CD4-positive, alpha-beta T cell treated with Interleukin-12 subunit alpha and Interleukin-12 subunit beta, for 1 hour (primary cell): ENCODE data around the gene ADAD2.

Experiments
- DNase-seq: peaks from one replicate; pipeline ENCODE4 v3.0.0-alpha.2; 2020

ADAD2 gene

GRCh38 chr16:84190731-84191388 lies at the start of gene ADAD2:
ADAD2 (plus strand) TSS chr16:84191157; CDS start chr16:84191231, 74 bp downstream.
- no peak for DNase-seq

- no peak for DNase-seq
Measured at GRCh38 chr16:84143081-84143480, 47.9 kb upstream of the ADAD2 start.

DNA sequence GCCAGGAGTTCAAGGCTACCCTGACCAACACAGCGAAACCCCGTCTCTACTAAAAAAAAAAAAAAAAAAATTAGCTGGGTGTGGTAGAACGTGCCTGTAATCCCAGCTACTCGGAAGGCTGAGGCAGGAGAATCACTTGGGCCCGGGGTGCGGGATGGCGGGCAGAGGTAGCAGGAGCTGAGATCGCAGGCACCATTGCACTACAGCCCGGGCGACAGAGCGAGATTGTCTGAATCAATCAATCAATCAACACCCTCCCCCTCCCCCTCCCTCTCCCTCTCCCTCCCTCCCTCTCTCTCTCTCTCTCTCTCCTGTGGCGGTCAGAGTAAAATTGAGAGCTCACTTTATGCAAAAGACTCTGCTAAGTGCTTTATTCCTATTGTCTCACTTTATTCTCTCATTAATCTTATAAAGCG lies 47.2 kb upstream of the ADAD2 start:
- peak; percentile 2 for DNase-seq

DNA sequence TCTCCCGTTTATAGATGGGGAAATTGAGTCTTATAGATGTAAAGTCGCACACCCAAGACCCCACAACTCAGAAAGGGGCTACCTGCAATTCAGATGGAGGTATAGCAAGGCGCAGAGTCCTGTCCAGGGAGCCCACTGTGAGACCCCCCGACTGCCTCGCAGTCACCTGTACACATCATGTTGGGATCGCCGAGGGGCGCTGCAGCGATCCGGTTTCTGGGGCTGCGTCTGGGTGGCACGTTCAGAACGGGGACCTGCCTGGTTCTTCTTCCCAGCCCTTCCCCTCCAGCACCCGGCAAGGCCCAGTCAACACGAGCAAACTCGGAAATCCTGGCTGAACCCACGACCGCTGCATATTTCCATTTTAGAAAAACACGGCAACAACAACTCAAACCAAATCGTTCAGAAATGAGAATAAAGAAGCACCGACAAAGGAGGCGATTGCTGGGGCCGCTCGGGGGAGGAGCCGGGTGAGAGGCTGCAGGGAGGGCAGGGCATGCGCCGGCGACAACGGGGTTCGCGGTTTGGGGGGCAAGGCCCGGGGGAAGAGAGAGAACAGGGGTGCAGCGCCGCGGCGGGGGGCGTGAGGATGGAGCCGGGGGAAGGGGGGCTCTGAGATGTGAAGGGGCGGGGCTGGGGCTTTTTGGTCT lies 46.6 kb upstream of the ADAD2 start:
- peak; percentile 45 for DNase-seq

DNA sequence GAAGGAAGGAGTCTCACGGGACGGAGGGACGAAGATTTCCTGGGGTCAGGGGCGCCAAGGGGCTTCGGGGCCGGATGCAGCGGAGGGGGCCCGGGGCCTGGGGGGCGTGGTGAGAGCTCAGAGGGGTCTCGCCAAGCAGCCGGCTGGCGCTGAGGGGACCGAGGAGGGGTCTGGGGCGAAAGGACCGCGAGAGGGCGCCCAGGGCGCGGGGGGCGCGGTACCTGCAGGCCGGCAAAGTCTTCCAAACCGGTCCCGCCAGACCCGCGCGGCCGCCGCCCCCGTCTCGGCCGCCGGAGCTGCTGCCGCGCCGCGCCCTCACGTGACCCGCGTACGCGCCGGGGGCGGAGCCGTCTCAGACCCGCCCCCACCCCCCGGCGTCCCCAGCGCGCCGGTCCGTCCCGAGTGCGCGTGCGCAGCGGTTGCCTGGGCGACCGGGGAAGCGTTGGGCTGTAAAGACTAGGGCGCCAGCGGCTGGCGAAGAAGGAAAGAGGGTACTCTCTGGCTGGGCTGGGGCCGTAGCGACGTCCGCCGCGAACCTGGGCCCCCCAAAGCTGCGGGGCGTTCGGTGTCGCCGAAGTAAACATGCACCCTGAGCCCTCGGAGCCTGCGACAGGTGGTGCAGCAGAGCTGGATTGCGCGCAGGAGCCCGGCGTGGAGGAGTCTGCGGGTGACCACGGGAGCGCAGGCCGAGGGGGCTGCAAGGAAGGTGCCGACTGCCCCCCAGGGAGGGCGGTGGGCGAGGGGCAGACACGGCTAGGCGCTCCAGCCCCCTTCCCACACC lies 45.9 kb upstream of the ADAD2 start, which contains the start of the genes DNAAF1 and HSDL1:
Gene DNAAF1 (plus strand): TSS at position 450 of the 781 bp plus-strand sequence. CDS start 133 bp downstream, at position 583.
Gene HSDL1 (minus strand): TSS at position 319 of the 781 bp plus-strand sequence. CDS start 13,856 bp downstream, outside the sequence.
- DNase-seq, result peak; percentile 94

DNA sequence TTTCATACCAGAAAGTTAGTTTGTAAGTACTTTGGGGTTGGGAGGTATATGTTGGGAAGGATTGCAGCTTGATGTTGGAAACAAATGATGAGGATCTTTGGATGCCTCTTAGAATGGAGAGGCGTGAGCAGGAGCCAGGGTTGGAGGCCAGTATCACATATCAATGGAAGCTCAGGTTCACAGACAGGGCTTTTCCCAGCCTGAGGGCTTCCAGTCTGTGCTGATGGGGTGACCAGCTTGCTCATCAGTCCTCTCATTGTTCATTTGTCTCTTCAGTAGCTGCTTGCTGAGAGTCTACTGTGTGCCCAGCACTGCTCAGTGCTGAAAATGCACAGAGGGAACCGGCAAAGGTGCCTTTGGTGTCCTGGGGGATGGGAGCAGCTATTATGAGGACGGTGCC lies 40.0 kb upstream of the ADAD2 start:
- no peak for DNase-seq

DNA sequence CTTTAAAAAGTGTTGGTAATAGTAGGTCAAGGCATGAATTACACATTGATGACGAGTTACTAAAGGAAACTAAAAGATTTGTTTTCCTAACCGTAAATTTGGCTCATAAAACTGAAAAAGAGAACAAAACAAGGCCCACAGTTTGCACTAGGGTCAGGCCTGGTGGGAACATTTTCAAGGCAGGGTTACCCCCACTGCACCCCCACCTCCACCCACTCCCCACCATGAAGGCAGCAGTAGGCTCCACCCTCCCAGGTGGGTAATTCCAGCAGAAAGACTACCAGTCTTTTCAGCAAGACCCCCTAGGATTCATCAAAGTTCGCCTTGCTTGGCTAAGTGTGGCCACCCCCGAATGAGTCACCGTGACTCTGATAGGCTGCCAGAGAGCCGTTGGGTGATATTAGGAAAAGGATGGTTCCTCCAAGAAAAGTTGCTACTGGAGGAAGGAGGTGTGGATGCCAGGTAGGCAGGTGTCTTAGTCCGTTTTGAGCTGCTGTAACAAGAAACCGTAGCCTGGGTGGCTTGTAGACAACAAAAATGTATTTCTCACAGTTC lies 37.2 kb upstream of the ADAD2 start:
- DNase-seq, result no peak

GRCh38 chr16:84155226-84155625 lies 35.7 kb upstream of the ADAD2 start:
- no peak for DNase-seq

GRCh38 chr16:84155771-84156170 lies 35.2 kb upstream of the ADAD2 start:
- DNase-seq, result no peak

GRCh38 chr16:84156342-84156784 lies 34.6 kb upstream of the ADAD2 start:
- no peak for DNase-seq

DNA sequence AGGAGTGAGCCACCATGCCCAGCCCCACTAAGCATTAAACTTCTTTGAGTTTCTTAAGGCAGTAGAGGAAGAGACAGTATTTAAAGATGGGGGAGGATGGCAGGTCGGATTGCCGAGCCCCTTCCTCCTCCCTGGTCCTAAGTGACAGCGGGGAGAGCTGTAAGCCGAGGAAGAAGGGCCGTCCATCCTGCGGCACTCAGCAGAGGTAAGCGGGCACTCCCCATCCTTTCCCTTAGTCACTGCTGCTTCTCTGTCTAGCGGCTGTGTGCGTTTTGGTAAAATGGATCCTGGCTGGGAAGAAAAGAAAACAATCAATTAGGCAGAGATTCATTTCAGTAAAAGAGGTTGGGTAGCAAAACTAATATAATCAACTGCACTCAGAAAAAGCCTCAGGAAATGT lies 31.9 kb upstream of the ADAD2 start:
- DNase-seq, result no peak

DNA sequence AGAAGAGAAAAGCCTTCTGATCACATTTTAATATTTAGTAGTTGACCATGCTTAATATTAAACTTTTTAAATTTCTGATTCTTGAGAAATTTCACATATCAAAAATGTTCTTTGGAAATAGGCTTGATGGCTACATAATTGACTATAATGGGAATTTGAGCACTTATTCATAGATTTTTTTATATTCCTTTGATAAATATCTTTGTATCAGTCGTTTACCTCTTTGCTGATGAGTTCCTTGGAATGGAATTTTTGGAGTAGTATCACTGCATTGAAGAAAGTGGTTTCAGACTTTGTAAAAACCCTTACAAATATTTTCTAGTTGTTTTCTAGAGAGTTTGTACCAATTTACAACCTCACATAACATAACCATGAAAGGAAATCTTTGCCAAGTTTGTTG lies 31.2 kb upstream of the ADAD2 start:
- no peak for DNase-seq

- DNase-seq, result no peak
Measured at GRCh38 chr16:84161037-84161436, 29.9 kb upstream of the ADAD2 start.

DNA sequence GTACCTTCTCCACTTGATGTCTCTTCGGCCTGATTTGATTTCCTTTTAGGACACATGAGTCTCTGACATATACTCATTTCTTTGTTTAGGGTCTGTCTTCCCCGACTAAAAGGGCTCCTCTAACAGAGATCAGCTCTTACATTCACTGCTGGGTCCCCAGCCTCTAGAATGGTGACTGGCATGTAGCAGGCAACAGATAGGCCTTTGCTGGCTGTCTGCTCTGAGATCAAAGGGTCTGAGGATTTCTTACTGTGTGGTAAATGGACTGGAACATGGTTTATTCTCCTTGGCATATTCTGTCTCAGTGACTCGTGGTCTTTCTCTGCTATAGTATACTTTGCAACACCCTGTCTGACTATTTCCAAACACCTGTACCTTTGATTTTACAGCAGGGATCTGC lies 29.2 kb upstream of the ADAD2 start:
- no peak for DNase-seq

DNA sequence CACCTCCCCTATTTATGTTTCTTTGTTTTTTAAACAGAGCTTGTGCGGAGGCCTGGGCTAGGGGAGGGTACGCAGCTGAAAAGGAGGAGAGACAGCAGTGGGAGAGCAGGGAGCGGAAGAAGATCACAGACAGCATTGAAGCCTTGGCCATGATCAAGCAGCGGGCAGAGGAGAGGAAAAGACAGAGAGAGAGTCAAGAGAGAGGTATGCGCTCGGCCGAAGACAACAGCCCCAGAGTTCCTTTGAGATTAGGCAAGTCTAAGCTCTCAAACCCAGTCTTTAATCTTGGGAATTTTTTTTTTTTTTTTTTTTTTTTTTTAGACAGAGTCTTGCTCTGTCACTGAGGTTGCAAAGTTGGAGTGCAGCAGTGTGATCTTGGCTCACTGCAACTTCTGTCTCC lies 25.2 kb upstream of the ADAD2 start:
- no peak for DNase-seq

DNA sequence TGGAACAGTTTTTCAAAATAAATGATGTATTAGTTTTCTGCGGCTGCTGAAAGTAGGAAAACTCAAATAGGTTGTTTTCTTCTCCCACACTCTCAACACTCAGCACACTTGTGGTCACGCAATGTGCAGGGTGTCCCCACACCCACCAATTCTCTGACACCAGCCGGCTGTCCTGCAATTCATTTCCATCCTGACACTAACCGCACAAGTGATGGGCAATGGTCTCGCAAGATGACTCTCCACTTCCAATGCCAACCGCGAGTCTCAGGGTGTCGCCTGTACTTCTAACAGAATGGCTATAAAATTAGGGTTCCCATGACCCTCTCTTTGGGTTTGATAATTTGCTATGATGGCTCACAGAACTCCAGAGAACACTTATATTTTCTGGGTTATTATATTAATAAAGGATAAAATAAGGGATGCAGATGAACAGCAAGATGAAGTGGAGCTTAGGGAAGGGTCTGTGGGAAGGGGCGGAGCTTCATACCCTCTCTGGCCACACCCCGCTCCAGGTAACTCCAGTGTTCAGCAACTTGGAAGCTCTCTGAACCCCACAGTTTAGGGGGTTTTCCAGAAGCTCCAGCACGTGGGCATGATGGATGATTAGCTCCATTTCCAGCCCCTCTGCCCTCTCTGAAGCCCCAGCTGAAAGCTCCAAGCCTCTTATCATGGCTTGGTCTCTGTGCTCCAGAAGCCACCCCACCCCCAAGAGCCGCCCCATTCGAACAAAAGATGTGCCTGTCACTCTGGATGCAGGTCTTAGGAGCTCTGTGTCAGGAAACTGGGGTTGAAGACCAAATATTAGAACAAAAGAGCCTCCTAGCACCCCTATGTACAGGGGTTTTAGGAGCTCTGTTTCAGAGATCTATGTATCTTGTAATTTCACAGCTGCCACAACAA lies 23.9 kb upstream of the ADAD2 start:
- no peak for DNase-seq

- no peak for DNase-seq
Measured at GRCh38 chr16:84169765-84170310, 21.1 kb upstream of the ADAD2 start.

DNA sequence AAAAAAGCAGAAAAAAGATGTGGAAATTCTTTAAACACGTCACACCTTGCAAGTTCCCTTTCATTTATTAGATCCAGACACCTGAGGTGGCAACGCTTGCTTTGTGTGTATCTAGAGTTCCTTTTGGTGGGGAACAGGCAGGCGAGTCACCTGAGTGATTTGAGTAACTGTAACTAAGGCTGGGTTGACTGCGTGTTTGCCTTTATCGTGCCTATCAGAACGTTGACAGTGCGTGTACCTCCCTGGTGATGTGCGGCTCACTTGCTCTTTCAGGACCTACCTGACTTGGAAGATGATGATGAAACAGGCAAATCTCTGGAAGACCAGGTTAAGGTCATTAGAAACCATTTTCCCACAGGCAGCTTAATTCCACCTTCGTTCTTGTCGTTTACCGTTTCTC lies 16.6 kb upstream of the ADAD2 start:
- no peak for DNase-seq

GRCh38 chr16:84175350-84176081 lies 15.4 kb upstream of the ADAD2 start:
- no peak for DNase-seq

DNA sequence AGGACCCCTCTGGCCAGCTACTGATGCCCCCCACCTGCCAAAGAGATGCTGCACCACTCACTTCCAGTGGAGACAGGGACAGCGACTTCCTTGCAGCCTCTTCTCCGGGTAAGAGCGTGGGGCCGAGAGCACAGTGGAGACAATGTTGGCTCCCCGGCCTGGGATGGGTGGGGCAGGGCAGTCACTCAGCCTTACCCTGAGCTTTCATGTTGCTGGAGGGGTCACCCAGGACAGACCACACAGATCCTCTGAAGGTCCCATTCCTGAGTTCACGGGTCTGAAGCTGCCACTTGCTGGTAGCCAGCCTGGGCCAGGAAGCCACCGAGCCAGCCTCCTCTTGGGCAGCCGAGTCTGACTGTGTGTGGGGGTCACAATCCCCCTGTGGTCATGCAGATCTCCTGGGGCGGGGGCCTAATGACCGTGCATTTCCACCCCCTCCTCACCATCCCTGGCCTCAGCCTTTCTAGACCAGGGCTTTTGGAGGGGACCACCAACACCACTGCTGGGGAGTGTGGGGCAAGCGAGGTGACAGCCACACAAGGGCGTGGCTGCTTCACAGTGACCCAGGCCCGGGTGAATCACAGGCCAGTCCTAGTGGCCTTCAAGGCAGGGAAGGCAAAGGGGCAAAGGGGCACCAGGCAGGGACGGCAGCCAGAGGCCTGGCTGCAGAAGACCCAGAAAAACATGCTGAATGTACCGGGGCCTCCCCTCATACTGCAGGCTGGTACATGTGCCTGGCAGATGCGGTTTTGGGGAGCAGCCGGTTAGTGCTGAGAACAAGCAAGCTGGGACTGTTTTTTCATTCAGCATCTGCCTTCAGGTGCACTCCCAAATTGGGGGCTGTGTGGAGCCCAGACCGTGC lies 14.5 kb upstream of the ADAD2 start:
- DNase-seq, result no peak
